Mammary epithelial cell (primary cell): ENCODE results near the gene MYH3.

Experiments used
- EZH2 ChIP-seq: IDR thresholded peaks from 2 replicates; pipeline ENCODE4 v1.6.1; 2012; ENCODE audit warnings: low read length, inconsistent platforms, borderline replicate concordance
- TF ChIP-seq, protein P1 (sequence below), 2 donors: IDR thresholded peaks in 1 of 2; conservative IDR thresholded peaks in 1 of 2; 2 replicates each; pipeline ENCODE4 v1.5.1; 2011 to 2012; ENCODE audit warnings: inconsistent platforms in 2 of 2, low read length in 2 of 2, mild to moderate bottlenecking in 2 of 2, control low read depth in 1 of 2, low read depth in 1 of 2; ENCODE audit not compliant: insufficient read depth in 1 of 2; ENCODE audit errors: extremely low read depth in 1 of 2

DNA sequence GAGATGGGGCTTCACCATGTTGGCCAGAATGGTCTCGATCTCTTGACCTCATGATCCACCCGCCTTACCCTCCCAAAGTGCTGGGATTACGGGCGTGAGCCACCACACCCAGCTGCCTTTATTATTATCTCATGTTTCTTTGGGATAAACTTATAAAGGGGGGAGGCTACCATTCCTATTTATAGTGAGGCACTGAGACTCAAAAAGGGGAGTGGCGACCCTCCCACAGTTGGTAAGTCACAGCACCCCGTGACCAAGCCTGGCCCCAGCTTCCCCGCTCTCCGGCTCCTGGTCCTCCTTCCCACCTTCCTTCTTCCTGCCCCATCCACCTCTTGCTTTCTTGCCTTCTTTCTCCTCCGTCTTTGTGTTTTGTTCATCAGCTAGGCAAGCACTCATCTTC is 5.2 kb downstream of the MYH3 start:
- TF ChIP-seq, protein P1, sequence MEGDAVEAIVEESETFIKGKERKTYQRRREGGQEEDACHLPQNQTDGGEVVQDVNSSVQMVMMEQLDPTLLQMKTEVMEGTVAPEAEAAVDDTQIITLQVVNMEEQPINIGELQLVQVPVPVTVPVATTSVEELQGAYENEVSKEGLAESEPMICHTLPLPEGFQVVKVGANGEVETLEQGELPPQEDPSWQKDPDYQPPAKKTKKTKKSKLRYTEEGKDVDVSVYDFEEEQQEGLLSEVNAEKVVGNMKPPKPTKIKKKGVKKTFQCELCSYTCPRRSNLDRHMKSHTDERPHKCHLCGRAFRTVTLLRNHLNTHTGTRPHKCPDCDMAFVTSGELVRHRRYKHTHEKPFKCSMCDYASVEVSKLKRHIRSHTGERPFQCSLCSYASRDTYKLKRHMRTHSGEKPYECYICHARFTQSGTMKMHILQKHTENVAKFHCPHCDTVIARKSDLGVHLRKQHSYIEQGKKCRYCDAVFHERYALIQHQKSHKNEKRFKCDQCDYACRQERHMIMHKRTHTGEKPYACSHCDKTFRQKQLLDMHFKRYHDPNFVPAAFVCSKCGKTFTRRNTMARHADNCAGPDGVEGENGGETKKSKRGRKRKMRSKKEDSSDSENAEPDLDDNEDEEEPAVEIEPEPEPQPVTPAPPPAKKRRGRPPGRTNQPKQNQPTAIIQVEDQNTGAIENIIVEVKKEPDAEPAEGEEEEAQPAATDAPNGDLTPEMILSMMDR (conservative IDR thresholded peaks at IDR 0.05 in 1 of 2, IDR thresholded peaks at IDR 0.05 in 1 of 2; ENCODE audit: extremely low read depth in 1 of 2, insufficient read depth in 1 of 2, low read depth in 1 of 2, low read length in 2 of 2): no peak
- TF ChIP-seq EZH2: no peak
